Measurements from ENCODE around the gene FBXO2. TPM values are rescaled to one million over a fixed set of nuclear protein-coding genes. Genes with fewer than 3 reads are reported as not detected.

FBXO2 gene
- total and polyA plus RNA-seq, 10 of the 15 experiments (the other 5 are each of a cell fraction or from before 2014, with no cell fraction given): 0.06 to 0.41 (median 0.18) TPM; not detected in 4

- TF ChIP-seq, protein P1, sequence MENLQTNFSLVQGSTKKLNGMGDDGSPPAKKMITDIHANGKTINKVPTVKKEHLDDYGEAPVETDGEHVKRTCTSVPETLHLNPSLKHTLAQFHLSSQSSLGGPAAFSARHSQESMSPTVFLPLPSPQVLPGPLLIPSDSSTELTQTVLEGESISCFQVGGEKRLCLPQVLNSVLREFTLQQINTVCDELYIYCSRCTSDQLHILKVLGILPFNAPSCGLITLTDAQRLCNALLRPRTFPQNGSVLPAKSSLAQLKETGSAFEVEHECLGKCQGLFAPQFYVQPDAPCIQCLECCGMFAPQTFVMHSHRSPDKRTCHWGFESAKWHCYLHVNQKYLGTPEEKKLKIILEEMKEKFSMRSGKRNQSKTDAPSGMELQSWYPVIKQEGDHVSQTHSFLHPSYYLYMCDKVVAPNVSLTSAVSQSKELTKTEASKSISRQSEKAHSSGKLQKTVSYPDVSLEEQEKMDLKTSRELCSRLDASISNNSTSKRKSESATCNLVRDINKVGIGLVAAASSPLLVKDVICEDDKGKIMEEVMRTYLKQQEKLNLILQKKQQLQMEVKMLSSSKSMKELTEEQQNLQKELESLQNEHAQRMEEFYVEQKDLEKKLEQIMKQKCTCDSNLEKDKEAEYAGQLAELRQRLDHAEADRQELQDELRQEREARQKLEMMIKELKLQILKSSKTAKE (IDR thresholded peaks at IDR 0.05; ENCODE audit: low read depth, poor library complexity, severe bottlenecking): no peak
- no peak for TF ChIP-seq KLF5 (IDR thresholded peaks at IDR 0.05; ENCODE audit: partially characterized antibody)
- no peak for TF ChIP-seq ZNF622 (IDR thresholded peaks at IDR 0.05)
- no peak for TF ChIP-seq REST (IDR thresholded peaks at IDR 0.05; ENCODE audit: low read depth, low read length)
- no peak for TF ChIP-seq ZNF217 (IDR thresholded peaks at IDR 0.05)
Observed at GRCh38 chr1:11611638-11612327, 42.4 kb downstream of the FBXO2 start (continued).

DNA sequence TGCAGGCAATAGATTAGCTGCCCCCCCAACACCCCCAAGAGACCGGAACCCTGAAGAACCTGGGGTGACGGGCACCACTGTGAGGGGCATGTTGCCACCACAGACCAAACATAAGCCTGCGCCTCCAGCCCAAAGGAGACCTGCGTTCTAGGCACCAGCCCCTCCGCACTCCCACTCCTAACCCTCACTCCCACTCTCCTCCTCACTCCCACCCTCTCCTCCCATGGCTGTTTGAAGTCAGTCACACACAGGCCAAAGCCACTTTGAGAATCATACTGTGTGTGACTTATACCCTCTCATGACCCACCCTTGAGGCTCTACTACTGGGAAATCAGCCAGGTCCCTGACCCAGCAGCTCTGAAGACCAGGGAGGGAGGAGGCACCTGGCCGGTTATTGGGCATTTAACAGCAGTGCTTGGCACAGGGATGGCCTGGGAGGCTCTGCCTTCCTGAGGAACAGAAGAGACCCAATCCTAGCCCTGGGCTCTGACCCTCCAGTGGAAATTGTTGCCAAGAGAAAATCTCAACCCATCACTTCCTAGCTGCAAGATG is 43.5 kb downstream of the FBXO2 start:
- Histone ChIP-seq H3K79me2 (ENCODE audit: control insufficient read depth, insufficient read depth, low read length) (no peaks in the 10 kb centered on the region), H3K36me3 (ENCODE audit: control insufficient read depth in 2 of 2, insufficient read depth in 2 of 2, low read length in 1 of 2) (no peaks in the 10 kb centered on the region), H3K27ac (ENCODE audit: control insufficient read depth, insufficient read depth) (no peak overlapping the region), H3K4me1 (ENCODE audit: control insufficient read depth, insufficient read depth, low read length) (no peaks in the 10 kb centered on the region), H3K4me3 (no peak overlapping the region), H3K9ac (ENCODE audit: control insufficient read depth, insufficient read depth, low read length) (no peak overlapping the region), H3K9me3 (replicated peaks; ENCODE audit: control insufficient read depth, insufficient read depth, low read length) (no peaks in the 10 kb centered on the region), H4K20me1 (ENCODE audit: control insufficient read depth, insufficient read depth) (no peaks in the 10 kb centered on the region), H2AFZ (ENCODE audit: control insufficient read depth, low read depth, low read length) (no peak overlapping the region), H3K27me3 (replicated peaks in 1 of 2; ENCODE audit: control insufficient read depth in 2 of 2, insufficient read depth in 2 of 2, low read length in 1 of 2) (no peaks in the 10 kb centered on the region; a peak in 1 of 4 replicates), H3K4me2 (ENCODE audit: control insufficient read depth, insufficient read depth) (no peak overlapping the region)
- RAD21 ChIA-PET (ENCODE audit: unreplicated experiment): no interaction called here
- SMC1A ChIA-PET (ENCODE audit: uncharacterized antibody, unreplicated experiment): no interaction called here
- BruUV-seq (replicated peaks): no TSS peak
- intact Hi-C loops (cut with micrococcal nuclease; ENCODE audit: unreplicated experiment): no loop called here
- WGBS (ENCODE audit: insufficient coverage, insufficient replicate concordance, low lambda C conversion rate, missing lambda C conversion rate): 37% methylated on average over 6 of the region's 6 CpGs
- FAIRE-seq: no peak
- no peak for TF ChIP-seq ZBTB40 (IDR thresholded peaks at IDR 0.05; ENCODE audit: borderline replicate concordance)
- no peak for TF ChIP-seq MXI1 (IDR thresholded peaks at IDR 0.05; ENCODE audit: low read depth, low read length)
- TF ChIP-seq, protein P2, sequence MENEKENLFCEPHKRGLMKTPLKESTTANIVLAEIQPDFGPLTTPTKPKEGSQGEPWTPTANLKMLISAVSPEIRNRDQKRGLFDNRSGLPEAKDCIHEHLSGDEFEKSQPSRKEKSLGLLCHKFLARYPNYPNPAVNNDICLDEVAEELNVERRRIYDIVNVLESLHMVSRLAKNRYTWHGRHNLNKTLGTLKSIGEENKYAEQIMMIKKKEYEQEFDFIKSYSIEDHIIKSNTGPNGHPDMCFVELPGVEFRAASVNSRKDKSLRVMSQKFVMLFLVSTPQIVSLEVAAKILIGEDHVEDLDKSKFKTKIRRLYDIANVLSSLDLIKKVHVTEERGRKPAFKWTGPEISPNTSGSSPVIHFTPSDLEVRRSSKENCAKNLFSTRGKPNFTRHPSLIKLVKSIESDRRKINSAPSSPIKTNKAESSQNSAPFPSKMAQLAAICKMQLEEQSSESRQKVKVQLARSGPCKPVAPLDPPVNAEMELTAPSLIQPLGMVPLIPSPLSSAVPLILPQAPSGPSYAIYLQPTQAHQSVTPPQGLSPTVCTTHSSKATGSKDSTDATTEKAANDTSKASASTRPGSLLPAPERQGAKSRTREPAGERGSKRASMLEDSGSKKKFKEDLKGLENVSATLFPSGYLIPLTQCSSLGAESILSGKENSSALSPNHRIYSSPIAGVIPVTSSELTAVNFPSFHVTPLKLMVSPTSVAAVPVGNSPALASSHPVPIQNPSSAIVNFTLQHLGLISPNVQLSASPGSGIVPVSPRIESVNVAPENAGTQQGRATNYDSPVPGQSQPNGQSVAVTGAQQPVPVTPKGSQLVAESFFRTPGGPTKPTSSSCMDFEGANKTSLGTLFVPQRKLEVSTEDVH (IDR thresholded peaks at IDR 0.05; ENCODE audit: low read depth, partially characterized antibody): no peak
- no peak for ATAC-seq
- DNase-seq (ENCODE audit: low read depth, low spot score): no peak
- CTCF ChIA-PET: no interaction called here
- POLR2A ChIA-PET: no interaction called here
- in situ Hi-C loops (cut with MboI): no loop called here

Data from GM12878 (cell line).